HG02678 (cell line): ENCODE measurements around the gene MYO5A.
"Not testable (repeated sequence)": the region's sequence is repeated elsewhere in the genome, so short reads cannot be mapped to it uniquely, and the experiment has no call there.

Experiments used
- ATAC-seq: cut with Tn5 transposase; IDR thresholded peaks from one replicate; pipeline ENCODE4 v1.9.1; 2021; ENCODE audit warnings: mild to moderate bottlenecking, moderate library complexity; ENCODE audit not compliant: unreplicated experiment

The MYO5A gene

GRCh38 chr15:52509500-52510245 is 19.0 kb downstream of the MYO5A start:
- ATAC-seq, result no peak

- ATAC-seq, result no peak
Observed at GRCh38 chr15:52506549-52506948, 22.1 kb downstream of the MYO5A start.

GRCh38 chr15:52505151-52505550 is 23.5 kb downstream of the MYO5A start:
- ATAC-seq, result no peak

- peak; percentile 81 for ATAC-seq
Observed at GRCh38 chr15:52503788-52504496, 24.7 kb downstream of the MYO5A start.

- ATAC-seq, result no peak
Observed at GRCh38 chr15:52502608-52503007, 26.1 kb downstream of the MYO5A start.

GRCh38 chr15:52499506-52499905 is 29.2 kb downstream of the MYO5A start:
- ATAC-seq, result no peak

- ATAC-seq, result no peak
Observed at GRCh38 chr15:52498706-52499105, 30.0 kb downstream of the MYO5A start.

GRCh38 chr15:52496776-52497470 is 31.8 kb downstream of the MYO5A start:
- no peak for ATAC-seq

- ATAC-seq, result no peak
Observed at GRCh38 chr15:52496175-52496574, 32.5 kb downstream of the MYO5A start.

GRCh38 chr15:52495125-52495524 is 33.6 kb downstream of the MYO5A start:
- ATAC-seq, result no peak

- no peak for ATAC-seq
Observed at GRCh38 chr15:52493968-52494367, 34.7 kb downstream of the MYO5A start.

GRCh38 chr15:52492132-52492531 is 36.5 kb downstream of the MYO5A start:
- no peak for ATAC-seq

- no peak for ATAC-seq
Observed at GRCh38 chr15:52491472-52491871, 37.2 kb downstream of the MYO5A start.

GRCh38 chr15:52489430-52489829 is 39.2 kb downstream of the MYO5A start:
- not testable (repeated sequence) for ATAC-seq

GRCh38 chr15:52488830-52489229 is 39.9 kb downstream of the MYO5A start:
- no peak for ATAC-seq

- ATAC-seq, result no peak
Observed at GRCh38 chr15:52486003-52486996, 42.4 kb downstream of the MYO5A start.

GRCh38 chr15:52485290-52485689 is 43.4 kb downstream of the MYO5A start:
- no peak for ATAC-seq

- no peak for ATAC-seq
Observed at GRCh38 chr15:52483707-52484106, 45.0 kb downstream of the MYO5A start.

- ATAC-seq, result peak; percentile 99
Observed at GRCh38 chr15:52481915-52482314, 46.8 kb downstream of the MYO5A start.

- no peak for ATAC-seq
Observed at GRCh38 chr15:52480990-52481389, 47.7 kb downstream of the MYO5A start.

- ATAC-seq, result no peak
Observed at GRCh38 chr15:52466716-52467115, 62.0 kb downstream of the MYO5A start.
